ENCODE results near the gene ABHD1. TPM values are rescaled to one million over a fixed set of nuclear protein-coding genes. Genes with fewer than 3 reads are reported as not detected.

ABHD1 gene
- not detected in 2 replicates for total RNA-seq

DNA sequence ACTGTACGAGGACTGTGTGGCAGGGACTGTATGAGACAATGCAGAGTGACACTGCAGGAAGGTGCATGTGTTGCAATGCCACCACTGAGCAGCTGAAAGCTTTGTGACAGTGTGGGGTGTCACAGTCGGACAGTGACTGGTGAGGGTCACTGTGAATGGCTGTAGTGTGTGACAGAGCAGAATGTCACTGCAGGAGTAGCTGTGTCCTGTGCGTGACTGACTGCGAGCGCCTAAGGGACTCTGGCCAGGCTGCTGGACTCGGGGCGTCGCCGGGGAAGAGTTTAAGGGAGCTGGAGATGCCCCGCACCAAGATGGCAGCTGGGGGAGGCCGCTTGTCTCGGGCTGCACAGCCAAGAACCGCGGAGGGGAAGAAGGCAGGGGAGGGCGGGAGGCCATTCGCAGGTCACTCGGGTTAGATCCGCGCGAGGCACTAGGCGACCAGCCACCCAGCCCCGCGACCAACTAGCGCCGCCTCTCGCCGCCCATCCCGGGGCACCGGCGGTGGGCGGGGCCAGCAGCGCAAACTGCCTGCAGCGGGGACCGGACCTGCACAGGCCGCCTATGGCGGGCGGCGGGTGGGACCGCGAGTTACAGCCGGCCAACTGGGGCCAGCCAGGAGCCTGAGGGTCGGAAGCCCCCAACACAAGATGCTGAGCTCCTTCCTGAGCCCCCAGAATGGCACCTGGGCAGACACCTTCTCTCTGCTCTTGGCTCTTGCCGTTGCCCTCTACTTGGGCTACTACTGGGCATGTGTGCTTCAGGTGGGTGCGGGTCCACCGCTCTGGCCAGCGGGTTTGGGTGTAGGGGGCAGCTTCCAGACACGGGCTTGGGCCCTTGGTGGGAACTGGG, at the start of gene ABHD1:
Gene ABHD1, plus strand, starts transcription at position 514 of the 849 bp plus-strand sequence. Its CDS starts 134 bp downstream, at position 648.

DNA sequence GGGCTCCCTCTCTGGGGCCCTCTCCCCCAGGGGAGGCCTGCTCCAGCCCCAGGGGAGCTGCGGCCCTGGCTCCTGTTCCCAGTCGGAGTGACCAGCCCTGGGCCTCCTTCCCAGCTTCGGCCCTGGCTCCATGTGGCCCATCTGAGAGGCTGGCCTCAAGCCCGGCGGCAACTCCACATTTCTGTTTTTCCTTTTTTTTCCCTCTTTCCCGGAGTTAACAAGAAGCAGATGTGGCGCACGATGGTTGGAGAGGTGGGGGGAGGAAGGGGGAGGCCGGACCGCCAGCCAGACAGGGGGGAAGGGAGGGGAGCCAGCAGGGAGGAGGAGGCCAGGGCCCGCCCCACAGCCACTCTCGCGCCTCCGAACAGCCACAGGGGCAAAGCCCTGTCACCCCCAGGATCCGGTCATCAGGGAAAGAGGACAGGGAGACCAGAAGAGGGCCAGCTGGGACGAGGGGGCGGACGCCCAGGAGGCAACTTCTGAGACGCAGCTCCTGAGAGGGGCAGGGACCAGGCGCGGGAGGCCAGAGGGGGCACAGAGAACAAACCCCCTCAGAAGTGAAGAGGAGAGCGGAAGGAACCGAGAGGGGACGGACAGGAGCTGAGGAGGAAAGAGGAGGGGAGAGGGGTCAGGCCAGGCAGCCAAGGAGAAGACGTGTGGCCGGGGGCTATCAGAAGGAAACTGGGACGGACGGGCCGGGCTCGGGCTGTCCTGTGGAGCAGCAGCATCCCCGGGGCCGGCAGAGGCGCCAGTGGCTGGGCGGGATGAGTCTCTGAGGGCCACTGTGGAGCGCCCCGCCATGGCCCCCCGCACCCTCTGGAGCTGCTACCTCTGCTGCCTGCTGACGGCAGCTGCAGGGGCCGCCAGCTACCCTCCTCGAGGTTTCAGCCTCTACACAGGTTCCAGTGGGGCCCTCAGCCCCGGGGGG, 45.1 kb upstream of the ABHD1 start, which contains the start of gene EMILIN1:
Gene EMILIN1, plus strand, starts transcription at position 349 of the 928 bp plus-strand sequence. Its CDS starts 451 bp downstream, at position 800.

DNA sequence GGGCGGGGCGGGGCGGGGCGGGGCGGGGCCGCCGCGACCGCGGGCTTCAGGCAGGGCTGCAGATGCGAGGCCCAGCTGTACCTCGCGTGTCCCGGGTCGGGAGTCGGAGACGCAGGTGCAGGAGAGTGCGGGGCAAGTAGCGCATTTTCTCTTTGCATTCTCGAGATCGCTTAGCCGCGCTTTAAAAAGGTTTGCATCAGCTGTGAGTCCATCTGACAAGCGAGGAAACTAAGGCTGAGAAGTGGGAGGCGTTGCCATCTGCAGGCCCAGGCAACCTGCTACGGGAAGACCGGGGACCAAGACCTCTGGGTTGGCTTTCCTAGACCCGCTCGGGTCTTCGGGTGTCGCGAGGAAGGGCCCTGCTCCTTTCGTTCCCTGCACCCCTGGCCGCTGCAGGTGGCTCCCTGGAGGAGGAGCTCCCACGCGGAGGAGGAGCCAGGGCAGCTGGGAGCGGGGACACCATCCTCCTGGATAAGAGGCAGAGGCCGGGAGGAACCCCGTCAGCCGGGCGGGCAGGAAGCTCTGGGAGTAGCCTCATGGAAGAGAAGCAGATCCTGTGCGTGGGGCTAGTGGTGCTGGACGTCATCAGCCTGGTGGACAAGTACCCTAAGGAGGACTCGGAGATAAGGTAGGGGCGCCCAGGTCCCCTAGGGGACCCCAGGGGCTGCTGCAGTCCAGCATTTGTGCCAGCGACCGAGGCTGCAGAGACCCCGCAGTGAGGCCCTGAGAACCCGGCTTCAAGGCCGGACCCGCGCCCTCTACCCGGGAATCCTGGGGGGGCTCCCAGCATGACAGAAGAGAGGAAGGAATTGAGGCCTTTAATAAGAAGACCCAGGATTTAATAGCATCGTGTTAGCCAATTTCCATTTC, 36.7 kb upstream of the ABHD1 start, which contains the start of gene KHK:
Gene KHK, plus strand, starts transcription at position 49 of the 870 bp plus-strand sequence. Its CDS starts 488 bp downstream, at position 537.

DNA sequence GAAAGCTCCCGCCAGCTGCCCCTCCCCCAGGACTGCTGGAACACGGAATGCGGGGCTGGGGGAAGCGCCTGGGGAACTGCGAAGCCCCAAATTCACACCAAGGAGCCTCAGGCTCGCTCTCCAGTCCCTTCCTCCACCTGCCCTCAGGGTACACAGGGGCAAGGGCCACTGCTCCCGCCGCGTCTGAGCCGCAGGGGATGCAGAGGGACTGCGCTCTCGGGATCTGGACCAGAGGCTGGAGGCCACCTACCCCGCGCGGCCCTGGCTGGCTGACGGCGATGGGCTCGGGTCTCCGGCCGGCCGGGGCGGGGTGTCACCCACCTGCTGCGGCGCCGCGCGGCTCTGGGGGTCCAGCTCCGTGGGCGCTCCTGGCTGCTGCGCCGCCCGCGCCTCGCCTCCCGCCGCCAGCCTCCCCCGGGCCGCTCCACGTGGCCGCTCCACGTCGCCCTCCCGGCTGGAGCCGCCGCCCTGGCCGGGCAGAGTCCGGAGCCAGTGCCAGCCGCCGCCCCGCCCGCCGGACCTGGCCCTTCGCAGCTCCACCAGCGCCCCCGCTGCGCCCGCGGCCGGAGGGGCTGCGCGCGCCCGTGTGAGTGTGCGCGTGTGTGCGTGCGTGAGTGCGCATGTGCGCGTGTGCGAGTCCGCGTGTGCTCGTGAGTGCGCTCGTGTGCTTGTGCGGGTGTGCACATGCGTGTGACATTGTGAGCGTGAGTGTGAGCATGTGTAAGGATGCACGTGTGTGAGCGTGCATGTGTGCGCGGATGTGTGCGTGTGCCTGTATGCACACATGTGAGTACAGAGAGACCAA, 4.9 kb upstream of the ABHD1 start, which contains the start of gene CGREF1:
Gene CGREF1, minus strand, starts transcription at position 604 of the 805 bp plus-strand sequence. CDS start 14,762 bp downstream, outside the sequence.

DNA sequence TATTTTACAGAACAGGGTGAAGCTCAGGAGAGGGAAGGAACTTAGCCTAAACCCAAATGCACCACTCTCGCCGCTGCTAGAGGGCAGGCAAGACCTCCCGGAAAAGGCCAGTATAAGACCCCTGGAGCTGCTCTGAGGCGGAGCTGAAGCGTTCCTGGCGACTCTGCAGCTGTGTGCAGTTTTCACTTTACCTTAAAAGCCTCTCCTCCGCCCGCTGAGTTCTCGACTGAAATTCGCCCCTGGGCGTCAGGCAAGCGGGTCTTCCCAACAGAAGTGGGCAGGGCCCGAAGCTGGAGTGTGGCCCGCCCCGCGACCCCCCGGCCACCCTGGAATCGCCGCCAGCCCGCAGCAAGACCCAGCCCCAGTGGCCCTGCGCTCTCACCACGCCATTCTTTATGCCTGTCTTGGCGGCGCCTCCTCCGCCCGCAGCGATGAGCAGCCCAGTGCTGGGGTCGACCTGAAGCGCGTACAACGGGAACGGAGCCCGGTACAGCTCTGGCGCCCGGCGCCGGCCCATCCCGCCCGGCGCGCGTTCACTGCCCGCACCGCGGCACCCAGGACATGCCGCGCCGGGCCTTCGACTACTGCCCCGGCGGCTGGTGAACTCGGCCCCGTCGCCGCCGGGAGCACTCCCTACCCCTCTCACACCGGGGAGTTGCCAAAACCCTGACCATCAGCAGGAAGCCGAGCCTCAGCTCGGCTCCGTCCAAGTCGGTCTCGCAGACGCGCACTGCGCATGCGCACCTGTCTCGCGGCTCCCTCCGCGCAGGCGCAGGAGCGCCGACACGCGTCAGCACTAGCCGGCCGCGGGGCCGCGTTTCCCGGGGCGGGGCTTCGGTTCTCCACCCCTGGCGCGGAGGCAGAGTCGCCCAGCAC, 10.5 kb downstream of the ABHD1 start, which contains the start of gene PREB:
Gene PREB, minus strand, starts transcription at position 732 of the 876 bp plus-strand sequence. Its CDS starts 215 bp downstream, at position 517.

DNA sequence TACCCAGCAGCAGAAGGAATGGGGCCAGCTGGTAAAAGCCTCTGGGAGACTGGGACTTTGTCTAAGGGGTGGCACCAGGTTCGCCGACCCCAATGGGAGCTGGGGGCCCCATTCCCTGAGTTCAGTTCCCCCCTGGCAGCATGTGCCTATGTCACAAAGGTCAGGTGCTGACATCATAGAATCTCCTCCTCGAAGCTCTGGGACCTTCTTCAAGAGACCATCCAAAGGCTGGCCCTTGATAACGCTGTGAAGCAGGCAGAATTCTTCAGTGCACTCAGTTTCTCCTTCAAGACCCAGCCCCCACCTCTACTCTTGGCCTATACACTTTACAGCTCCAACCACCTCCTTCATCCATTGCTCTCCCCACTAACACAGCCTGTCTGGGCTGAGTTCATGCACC, 15.7 kb downstream of the ABHD1 start, which contains the start of gene PRR30:
Gene PRR30, minus strand, starts transcription at position 101 of the 400 bp plus-strand sequence. CDS start 1,081 bp downstream, outside the sequence.

DNA sequence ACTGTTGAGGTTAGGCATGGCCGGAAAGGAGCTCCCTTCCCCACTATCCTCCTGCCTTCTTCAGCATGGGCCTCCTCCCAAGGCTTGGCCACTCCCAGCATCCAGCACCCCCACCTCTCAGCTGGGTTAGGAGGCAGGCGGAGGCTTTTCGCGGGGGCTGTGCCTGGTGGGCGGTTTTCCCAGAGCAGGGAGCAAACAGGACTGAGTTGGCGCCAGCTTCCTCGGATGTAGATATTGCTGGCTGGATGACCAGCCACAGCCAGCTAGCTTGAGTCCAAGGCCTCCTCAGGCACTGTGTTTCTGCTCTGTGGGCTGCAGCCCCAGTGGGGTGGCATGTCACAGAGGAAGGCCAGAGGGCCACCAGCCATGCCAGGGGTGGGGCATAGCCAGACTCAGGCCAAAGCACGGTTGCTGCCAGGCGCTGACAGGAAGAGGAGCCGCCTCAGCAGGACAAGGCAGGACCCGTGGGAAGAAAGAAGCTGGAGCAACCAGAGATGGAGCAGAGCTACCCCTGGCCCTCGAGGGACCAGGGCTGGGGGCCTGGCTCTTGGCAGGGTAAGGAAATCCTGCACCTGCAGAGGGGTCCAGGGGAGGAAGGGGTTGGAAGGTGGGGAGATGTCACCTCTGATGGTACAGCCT, 25.3 kb downstream of the ABHD1 start, which contains the start of gene TCF23:
Gene TCF23, plus strand, starts transcription at position 204 of the 639 bp plus-strand sequence. Its CDS starts 130 bp downstream, at position 334.

Other genes starting within 250 kb of the ABHD1 start
- gene MAPRE3, start 153.2 kb upstream of the ABHD1 start, total RNA-seq, result 1.2 and 1.4 TPM in 2 replicates
- 20.1 and 26.9 TPM in 2 replicates for gene TMEM214, start 90.8 kb upstream of the ABHD1 start, total RNA-seq
- gene AGBL5, start 72.1 kb upstream of the ABHD1 start, total RNA-seq, result 16.4 and 17.5 TPM in 2 replicates
- 387 and 401 TPM in 2 replicates for gene OST4, start 52.2 kb upstream of the ABHD1 start, total RNA-seq
- gene EMILIN1, start 45.2 kb upstream of the ABHD1 start, total RNA-seq, result 7.2 and 11.9 TPM in 2 replicates
- gene KHK, start 37.0 kb upstream of the ABHD1 start, total RNA-seq, result 2.0 TPM in 2 replicates
- 1.5 and 3.5 TPM in 2 replicates for gene CGREF1, start 4.7 kb upstream of the ABHD1 start, total RNA-seq
- gene PREB, start 10.8 kb downstream of the ABHD1 start, total RNA-seq, result 46.3 and 47.0 TPM in 2 replicates
- gene PRR30, start 15.6 kb downstream of the ABHD1 start, total RNA-seq, result not detected in 2 replicates
- not detected in 2 replicates for gene TCF23, start 25.2 kb downstream of the ABHD1 start, total RNA-seq
- gene ATRAID, start 88.2 kb downstream of the ABHD1 start, total RNA-seq, result 131 and 156 TPM in 2 replicates
- gene SLC5A6, start 88.5 kb downstream of the ABHD1 start, total RNA-seq, result 34.3 and 65.7 TPM in 2 replicates
- 47.2 and 60.4 TPM in 2 replicates for gene CAD, start 93.6 kb downstream of the ABHD1 start, total RNA-seq
- 2.7 and 3.4 TPM in 2 replicates for gene SLC30A3, start 139.2 kb downstream of the ABHD1 start, total RNA-seq
- gene DNAJC5G, start 151.6 kb downstream of the ABHD1 start, total RNA-seq, result not detected in 2 replicates
- gene TRIM54, start 158.6 kb downstream of the ABHD1 start, total RNA-seq, result 0.49 TPM in 1 of 2 replicates, not detected in the other
- not detected in 2 replicates for gene UCN, start 184.6 kb downstream of the ABHD1 start, total RNA-seq
- 109 and 120 TPM in 2 replicates for gene MPV17, start 199.3 kb downstream of the ABHD1 start, total RNA-seq
- 37.4 and 41.5 TPM in 2 replicates for gene GTF3C2, start 232.9 kb downstream of the ABHD1 start, total RNA-seq
- gene EIF2B4, start 246.5 kb downstream of the ABHD1 start, total RNA-seq, result 37.8 and 41.3 TPM in 2 replicates
- 128 and 138 TPM in 2 replicates for gene SNX17, start 246.8 kb downstream of the ABHD1 start, total RNA-seq

Data from mammary microvascular endothelial cell (primary cell).